SK-N-SH treated with all-trans-retinoic acid at 6 μM for 48 hours (cell line): ENCODE data around the gene FAM114A1.
"Not testable (repeated sequence)": the region's sequence is repeated elsewhere in the genome, so short reads cannot be mapped to it uniquely, and the experiment has no call there.

ENCODE experiments used
- ATAC-seq: fragments of 200-7000 bp; cut with Tn5 transposase; 3 replicates; pipeline ENCODE4 v1.9.1; 2020; ENCODE audit warnings: mild to moderate bottlenecking, moderate library complexity
- ARNTL ChIP-seq: fragments of 450-650 bp; formaldehyde crosslinking; IDR thresholded peaks from 2 replicates; pipeline ENCODE4 v1.5.0; 2020; ENCODE audit warnings: low read depth, mild to moderate bottlenecking, moderate library complexity, borderline replicate concordance
- BACH2 ChIP-seq: fragments of 250-450 bp; sonication (Bioruptor Pico); IDR thresholded peaks from 2 replicates; pipeline ENCODE4 v1.9.0; 2021; ENCODE audit warnings: mild to moderate bottlenecking, borderline replicate concordance
- CREB5 ChIP-seq: fragments of 250-450 bp; sonication (Bioruptor Pico); IDR thresholded peaks from 2 replicates; pipeline ENCODE4 v1.5.1; 2020; ENCODE audit warnings: low read depth, mild to moderate bottlenecking, moderate library complexity
- CSDC2 ChIP-seq: fragments of 250-450 bp; sonication (Bioruptor Pico); IDR thresholded peaks from 2 replicates; pipeline ENCODE4 v1.5.0; 2020; ENCODE audit warnings: mild to moderate bottlenecking, moderate library complexity
- CSRNP3 ChIP-seq: fragments of 250-450 bp; sonication (Bioruptor Pico); IDR thresholded peaks from 2 replicates; pipeline ENCODE4 v1.5.1; 2021; ENCODE audit warnings: mild to moderate bottlenecking, moderate library complexity
- PATZ1 ChIP-seq: fragments of 250-450 bp; sonication (Bioruptor Pico); IDR thresholded peaks from 2 replicates; pipeline ENCODE4 v1.8.0; 2020; ENCODE audit warnings: mild to moderate bottlenecking, moderate library complexity, borderline replicate concordance
- PPARA ChIP-seq: fragments of 250-450 bp; sonication (Bioruptor Pico); IDR thresholded peaks from 2 replicates; pipeline ENCODE4 v1.5.0; 2020; ENCODE audit warnings: mild to moderate bottlenecking, borderline replicate concordance
- RARB ChIP-seq: fragments of 250-450 bp; sonication (Bioruptor Pico); IDR thresholded peaks from 2 replicates; pipeline ENCODE4 v1.8.0; 2021; ENCODE audit warnings: mild to moderate bottlenecking, moderate library complexity
- SNAI2 ChIP-seq: fragments of 250-450 bp; sonication (Bioruptor Pico); IDR thresholded peaks from 2 replicates; pipeline ENCODE4 v1.5.0; 2020; ENCODE audit warnings: mild to moderate bottlenecking, moderate library complexity
- TCF4 ChIP-seq: fragments of 250-450 bp; sonication (Bioruptor Pico); IDR thresholded peaks from 2 replicates; pipeline ENCODE4 v1.8.0; 2021; ENCODE audit warnings: mild to moderate bottlenecking, moderate library complexity, borderline replicate concordance
- TSHZ2 ChIP-seq: fragments of 250-450 bp; sonication (Bioruptor Pico); IDR thresholded peaks from 2 replicates; pipeline ENCODE4 v1.5.0; 2020; ENCODE audit warnings: mild to moderate bottlenecking, moderate library complexity
- ZC3H10 ChIP-seq: fragments of 250-450 bp; sonication (Bioruptor Pico); IDR thresholded peaks from 2 replicates; pipeline ENCODE4 v1.5.1; 2021; ENCODE audit warnings: mild to moderate bottlenecking, moderate library complexity
- ZFP3 ChIP-seq: fragments of 250-450 bp; sonication (Bioruptor Pico); IDR thresholded peaks from 2 replicates; pipeline ENCODE4 v1.5.0; 2020; ENCODE audit warnings: mild to moderate bottlenecking, moderate library complexity
- ZFP30 ChIP-seq: fragments of 450-650 bp; formaldehyde crosslinking; IDR thresholded peaks from 2 replicates; pipeline ENCODE4 v1.5.0; 2022; ENCODE audit warnings: mild to moderate bottlenecking, moderate library complexity
- ZNF70 ChIP-seq: fragments of 450-650 bp; formaldehyde crosslinking; IDR thresholded peaks from 2 replicates; pipeline ENCODE4 v1.5.0; 2020; ENCODE audit warnings: mild to moderate bottlenecking, moderate library complexity
- ZNF8 ChIP-seq: fragments of 450-650 bp; formaldehyde crosslinking; IDR thresholded peaks from 2 replicates; pipeline ENCODE4 v1.5.0; 2020; ENCODE audit warnings: mild to moderate bottlenecking, moderate library complexity

FAM114A1 gene

GRCh38 chr4:38987491-38987890 lies 119.9 kb downstream of the FAM114A1 start:
- no peak for TF ChIP-seq TCF4 (CRISPR knock-in tag)
- TF ChIP-seq RARB (CRISPR knock-in tag): no peak
- TF ChIP-seq ZFP3: no peak
- no peak for TF ChIP-seq CREB5 (CRISPR knock-in tag)
- no peak for TF ChIP-seq SNAI2
- TF ChIP-seq ARNTL (CRISPR knock-in tag): no peak
- no peak for TF ChIP-seq TSHZ2 (CRISPR knock-in tag)
- no peak for ATAC-seq

GRCh38 chr4:38988353-38988752 lies 120.7 kb downstream of the FAM114A1 start:
- not testable (repeated sequence) for ATAC-seq

- TF ChIP-seq PPARA (CRISPR knock-in tag): no peak
- no peak for ATAC-seq
Observed at GRCh38 chr4:38989487-38989886, 121.9 kb downstream of the FAM114A1 start.

- no peak for ATAC-seq
- TF ChIP-seq ZC3H10 (CRISPR knock-in tag): no peak
Observed at GRCh38 chr4:38990241-38990640, 122.6 kb downstream of the FAM114A1 start.

- ATAC-seq: peak; percentile 61; the same call in 2 of the 3 replicates
- TF ChIP-seq ZNF70 (no peak), ZFP30 (CRISPR knock-in tag) (no peak), ZFP3 (no peak), CSDC2 (CRISPR knock-in tag) (no peak)
- TF ChIP-seq, all 23 proteins: peak for 0
Observed at GRCh38 chr4:38993683-38994082, 126.1 kb downstream of the FAM114A1 start.

GRCh38 chr4:38994135-38994534 lies 126.5 kb downstream of the FAM114A1 start:
- no peak for TF ChIP-seq ARNTL (CRISPR knock-in tag)
- no peak for TF ChIP-seq ZNF8
- TF ChIP-seq RARB (CRISPR knock-in tag): no peak
- TF ChIP-seq BACH2 (CRISPR knock-in tag): no peak
- TF ChIP-seq CREB5 (CRISPR knock-in tag): no peak
- TF ChIP-seq CSRNP3 (CRISPR knock-in tag): no peak
- no peak for TF ChIP-seq ZFP30 (CRISPR knock-in tag)
- no peak for TF ChIP-seq SNAI2
- no peak for TF ChIP-seq PATZ1 (CRISPR knock-in tag)

More at GRCh38 chr4:38994135-38994534, 126.5 kb downstream of the FAM114A1 start:
- ATAC-seq: no peak
